HG03432 (cell line): ENCODE results near the gene HACD3.
A peak's percentile ranks its signal among the peaks of the same experiment; 100 is the strongest.

Experiments used
- ATAC-seq: cut with Tn5 transposase; IDR thresholded peaks from one replicate; pipeline ENCODE4 v1.9.1; 2021; ENCODE audit warnings: mild to moderate bottlenecking, moderate library complexity; ENCODE audit not compliant: unreplicated experiment

HACD3 gene

DNA sequence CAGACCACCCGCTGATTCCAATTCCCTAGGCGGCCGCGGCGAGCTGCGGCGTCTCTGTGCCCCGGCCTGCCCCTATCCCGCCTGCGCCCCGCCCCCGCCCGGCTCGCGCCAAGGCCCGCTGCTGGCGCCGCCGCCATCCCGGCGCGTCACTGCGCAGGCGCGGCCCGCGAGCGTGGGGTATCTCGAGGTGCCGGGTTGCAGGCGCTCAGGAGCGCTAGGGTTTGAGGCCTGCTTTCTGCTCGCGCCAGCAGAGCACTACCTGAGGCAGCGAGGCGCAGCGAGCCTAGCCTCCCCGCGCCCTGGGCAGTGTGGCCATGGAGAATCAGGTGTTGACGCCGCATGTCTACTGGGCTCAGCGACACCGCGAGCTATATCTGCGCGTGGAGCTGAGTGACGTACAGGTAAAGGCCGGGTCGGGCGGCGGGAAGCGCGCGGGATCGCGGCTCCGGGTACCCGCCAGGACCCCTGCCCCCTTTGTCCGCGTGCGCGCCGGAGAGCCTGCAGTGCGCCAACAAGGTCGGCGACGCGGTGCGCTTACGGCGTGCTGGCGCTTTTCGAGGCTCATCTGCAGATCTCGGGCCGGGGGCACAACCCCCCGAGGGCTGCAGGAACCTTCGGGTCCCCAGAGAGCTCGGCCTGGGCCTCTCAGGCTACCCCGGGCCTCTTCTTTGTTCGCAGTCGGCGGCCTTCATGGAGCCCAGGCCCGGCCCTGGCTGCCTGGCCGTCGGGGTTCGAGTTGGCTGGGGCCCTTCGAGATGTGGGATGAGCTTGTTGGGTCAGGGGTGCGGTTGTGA is at the start of gene HACD3:
TSS of gene HACD3 (plus strand) at position 146 of the 794 bp plus-strand sequence. CDS start at position 315, 169 bp downstream.
- peak; percentile 89 for ATAC-seq

DNA sequence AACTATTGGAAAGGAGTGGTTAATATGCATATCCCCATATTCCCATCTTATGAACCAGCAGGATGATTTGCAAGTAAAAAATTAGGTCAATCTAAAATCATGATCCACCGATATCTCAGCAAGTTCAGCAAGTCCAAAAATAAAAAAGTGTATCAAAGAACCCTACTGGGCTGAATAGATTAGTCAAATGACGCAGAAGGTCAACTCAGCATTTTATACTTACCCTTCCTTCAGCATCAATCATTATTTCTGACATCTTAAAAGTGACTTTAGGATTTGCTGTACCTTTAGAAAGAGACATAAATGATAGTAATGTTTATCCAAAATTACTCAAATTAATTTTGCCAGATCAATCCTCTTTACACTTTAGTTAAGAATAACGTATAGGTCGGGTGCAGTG is 45.4 kb upstream of the HACD3 start:
- no peak for ATAC-seq

DNA sequence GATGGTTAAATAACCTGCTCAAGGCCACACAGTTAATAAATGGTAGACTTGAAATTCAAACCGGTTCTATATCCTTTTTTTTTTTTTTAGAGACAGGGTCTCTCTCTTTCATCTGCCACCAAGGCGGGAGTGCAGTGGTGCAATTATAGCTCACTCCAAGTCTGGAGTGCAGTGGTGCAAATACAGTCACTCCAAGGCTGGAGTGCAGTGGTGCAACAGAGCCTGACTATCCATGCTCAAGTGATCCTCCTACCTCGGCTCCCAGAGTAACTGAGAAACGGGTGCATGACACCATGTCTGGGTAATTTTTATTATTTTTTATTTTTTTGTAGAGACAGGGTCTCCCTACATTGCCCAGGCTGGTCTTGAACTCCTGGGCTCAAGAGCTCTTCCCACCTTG is 36.2 kb upstream of the HACD3 start:
- ATAC-seq: no peak

GRCh38 chr15:65509321-65509720 is 20.9 kb upstream of the HACD3 start:
- ATAC-seq: no peak

GRCh38 chr15:65512189-65512588 is 18.1 kb upstream of the HACD3 start:
- no peak for ATAC-seq

GRCh38 chr15:65512807-65513416 is 17.4 kb upstream of the HACD3 start:
- ATAC-seq: no peak

DNA sequence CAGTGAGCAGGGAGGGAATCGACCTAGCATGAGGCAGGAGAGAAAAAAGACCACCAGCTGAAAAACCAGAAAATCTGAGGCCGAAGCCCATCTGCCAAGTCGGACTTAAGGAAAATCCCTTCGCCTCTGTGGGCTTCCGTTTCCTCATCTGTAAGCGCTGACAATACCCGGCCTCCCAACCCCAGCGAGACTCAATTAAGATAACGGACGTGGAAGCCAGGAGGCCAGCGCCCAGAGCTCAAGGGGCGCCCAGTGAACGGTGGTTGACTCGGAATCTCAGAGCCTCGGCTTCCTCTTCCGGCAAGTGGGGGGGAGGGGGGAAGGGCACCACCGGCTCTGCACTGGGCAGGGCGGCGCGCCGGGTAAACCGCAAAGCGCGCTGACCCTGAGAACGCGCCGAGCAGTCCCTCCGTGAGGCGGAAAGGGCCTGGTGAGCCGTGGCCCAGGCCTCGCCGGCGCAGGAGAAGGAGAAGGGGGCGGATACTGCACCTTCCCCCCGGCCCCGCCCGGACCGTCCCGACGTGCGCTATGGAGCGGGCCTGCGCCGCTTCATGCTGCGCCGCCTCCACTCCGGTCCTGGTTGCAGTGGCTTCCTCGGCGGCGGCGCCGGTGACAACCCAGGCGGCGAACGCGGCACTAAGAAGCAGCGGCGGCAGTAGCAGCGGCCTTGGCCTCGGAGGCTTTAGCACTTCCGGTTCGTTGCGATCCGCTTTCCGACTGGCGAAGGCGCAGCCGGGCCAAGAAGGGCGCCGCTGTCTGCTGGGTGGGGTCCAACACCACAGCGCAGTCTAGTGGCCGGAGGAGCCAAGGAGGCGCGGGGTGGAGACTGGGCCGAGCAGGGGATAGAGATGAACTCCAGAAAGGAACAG is 13.0 kb upstream of the HACD3 start, which contains the start of gene DPP8:
TSS of gene DPP8 (minus strand) at position 693 of the 869 bp plus-strand sequence. CDS start 5,136 bp downstream, outside the sequence.
- peak; percentile 94 for ATAC-seq

DNA sequence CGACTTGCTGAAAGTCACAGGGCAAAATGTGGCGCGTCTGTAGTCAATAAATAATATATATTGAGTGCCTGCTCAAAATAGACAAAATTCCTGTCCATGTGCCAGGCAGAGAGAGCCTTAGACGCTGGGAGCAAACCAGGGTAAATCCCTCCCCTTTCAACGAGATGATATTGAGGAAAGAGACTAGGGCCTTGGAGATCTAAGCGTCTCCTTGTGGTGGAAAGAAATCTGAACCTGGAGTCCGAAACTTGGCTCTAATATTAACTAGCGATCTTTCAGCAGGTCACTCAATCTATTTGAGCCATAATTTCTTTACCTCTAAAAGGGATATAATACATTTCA is 12.4 kb upstream of the HACD3 start:
- no peak for ATAC-seq

- ATAC-seq: no peak
These were observed 11.5 kb upstream of the HACD3 start for GRCh38 chr15:65518633-65519285.

DNA sequence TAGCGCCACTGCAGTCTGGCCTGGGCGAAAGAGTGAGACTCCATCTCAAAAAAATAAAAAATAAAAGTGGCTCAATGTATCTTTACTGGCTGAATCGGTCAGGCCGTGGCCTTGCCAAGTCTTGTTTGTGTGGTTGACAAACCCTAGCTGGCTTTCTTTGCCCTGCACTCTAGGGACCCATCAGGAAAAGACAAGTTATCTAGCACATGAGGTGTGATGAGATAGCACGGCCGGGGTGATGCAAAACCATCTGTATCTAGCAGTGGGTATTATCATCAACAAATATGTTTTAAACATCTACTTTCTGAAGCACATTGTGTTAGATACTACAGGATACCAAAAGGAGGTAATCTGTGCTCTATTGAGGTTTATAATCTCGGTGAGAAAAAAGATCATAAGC is 8.9 kb upstream of the HACD3 start:
- no peak for ATAC-seq

DNA sequence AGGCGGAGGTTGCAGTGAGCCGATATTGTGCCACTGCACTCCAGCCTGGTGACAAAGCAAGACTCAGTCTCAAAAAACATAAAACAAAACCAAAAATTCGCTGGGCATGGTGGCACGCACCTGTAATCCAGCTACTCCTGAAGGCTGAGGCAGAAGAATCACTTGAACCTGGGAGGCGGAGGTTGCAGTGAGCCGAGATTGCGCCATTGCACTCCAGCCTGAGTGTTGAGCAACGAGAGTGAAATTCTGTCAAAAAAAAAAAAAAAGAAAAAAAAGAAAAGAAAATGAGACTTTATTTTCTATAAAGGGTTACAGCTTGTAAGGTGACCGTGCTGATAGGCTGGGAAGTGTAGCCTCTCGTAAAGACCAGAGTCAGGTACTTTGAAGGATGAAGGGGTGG is 6.0 kb upstream of the HACD3 start:
- no peak for ATAC-seq

GRCh38 chr15:65525622-65526021 is 4.6 kb upstream of the HACD3 start:
- ATAC-seq: no peak

DNA sequence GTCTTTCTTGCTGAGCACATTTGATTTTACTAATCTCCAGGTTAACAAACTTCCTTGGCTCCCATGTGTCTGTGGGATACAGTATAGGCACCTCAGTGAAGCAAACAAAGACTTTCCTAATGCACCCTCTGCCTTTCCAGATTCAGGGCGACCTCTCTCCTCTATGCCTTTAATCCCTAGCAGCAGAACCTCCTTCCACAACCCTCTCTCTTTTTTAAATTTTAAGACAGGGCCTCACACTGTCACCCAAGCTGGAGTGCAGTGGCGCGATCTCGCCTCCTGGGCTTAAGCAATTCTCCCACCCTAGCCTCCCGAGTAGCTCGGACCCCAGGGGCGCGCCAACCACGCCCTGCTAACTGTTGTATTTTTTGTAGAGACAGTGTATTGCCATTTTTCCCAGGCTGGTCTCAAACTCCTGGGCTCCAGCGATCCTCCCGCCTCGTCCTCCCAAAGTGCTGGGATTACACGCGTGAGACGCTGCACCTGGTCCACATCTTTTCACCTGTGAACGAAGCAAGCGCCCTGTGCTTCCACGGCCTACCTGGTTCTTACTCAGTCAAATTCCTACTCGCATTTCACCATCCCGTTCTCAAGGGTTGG is 1.7 kb upstream of the HACD3 start:
- ATAC-seq: no peak

- no peak for ATAC-seq
These were observed 423 bp upstream of the HACD3 start for GRCh38 chr15:65529762-65530317.

DNA sequence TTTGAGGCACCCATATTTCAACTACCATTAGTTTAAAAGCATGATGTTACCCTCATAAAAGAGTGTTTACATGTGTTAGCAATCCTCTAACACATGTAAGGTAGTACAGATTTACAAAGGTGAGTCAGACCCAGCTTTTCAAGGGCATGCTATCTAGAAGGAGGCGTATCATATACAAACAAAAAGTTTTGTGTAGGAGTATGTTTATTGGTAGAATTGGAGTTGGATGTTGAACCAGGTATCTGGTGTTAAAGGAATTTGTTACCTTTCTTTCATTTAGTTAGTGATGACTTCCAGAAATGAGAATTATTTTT is 2.4 kb downstream of the HACD3 start:
- ATAC-seq: no peak

DNA sequence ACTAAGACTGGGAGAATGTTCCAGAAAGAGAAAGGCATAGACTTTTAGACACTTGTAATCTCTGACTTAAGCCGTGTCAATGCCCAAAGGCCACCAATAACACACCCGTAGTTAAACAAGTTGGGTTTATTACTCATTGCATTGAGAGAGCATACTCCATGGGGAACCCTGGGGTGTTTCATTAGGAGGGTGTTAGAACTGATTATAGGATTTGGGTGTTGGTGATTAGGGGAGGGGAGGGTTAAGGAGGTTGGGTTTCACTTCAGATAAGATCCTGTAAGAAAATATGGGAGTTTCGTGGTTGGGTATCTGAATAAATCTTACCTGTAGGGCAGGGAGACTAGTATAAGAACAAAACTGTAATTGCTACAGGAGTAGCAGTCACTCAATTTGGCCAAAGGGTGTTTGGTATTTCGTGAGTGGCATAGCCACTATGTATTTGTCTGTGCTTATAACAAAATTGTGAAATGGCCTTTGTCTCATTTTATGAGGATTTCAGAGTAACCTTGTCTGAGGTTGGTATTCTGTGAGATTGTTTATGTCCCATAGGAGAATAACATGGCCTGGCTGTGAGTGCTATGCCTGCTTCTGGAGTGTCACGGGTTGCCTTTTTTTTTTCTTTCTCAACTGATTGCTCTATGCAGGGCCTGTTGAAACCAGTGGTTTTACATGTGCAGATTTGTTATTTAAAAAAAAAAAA is 2.9 kb downstream of the HACD3 start:
- ATAC-seq: no peak

- no peak for ATAC-seq
These were observed 4.9 kb downstream of the HACD3 start for GRCh38 chr15:65535192-65535591.

DNA sequence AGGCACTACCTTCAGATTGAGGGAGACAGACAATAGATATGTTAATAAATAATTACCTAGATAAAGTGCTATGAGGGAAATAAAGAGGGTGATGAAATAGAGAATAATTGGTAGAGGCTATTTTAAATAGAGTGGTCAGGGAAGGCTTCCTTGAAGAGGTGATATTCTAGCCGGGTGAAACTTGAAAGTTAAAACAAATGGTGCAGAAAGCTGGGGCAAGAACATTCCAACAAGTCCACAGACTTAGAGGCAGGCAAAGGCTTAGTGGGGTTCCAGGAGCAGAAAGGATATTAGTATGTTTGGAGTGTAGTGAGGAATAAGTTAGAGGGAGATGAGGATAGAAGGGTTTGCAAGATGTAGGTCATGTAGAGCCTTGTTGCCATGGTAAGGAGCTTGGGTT is 10.1 kb downstream of the HACD3 start:
- ATAC-seq: no peak

DNA sequence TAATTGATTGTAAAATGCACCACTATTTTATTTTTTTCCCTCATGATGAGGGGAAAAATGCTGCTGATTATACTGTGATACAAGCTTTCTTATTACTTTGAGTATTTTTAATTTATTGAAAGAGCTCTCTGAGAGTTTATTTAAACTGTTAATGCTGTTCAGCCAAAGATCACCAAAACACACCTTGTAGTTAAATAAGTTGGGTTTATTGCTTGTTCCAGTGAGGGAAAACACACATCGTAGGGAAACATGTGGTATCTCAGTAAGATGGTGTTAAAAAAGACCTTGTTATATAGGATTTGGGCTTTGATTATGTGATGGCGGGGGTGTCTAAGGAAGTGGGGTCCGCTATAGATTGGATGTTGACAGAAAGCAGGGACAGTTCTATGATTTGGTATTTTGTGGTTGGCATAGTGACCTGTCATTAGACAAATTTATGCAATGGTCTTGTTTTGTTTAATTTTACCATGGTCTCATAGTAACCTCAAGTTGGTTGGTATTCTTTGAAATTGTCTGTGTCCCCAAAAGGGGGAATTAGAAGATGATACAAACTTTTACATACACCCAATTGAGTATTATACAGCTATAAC is 11.1 kb downstream of the HACD3 start:
- ATAC-seq: no peak

DNA sequence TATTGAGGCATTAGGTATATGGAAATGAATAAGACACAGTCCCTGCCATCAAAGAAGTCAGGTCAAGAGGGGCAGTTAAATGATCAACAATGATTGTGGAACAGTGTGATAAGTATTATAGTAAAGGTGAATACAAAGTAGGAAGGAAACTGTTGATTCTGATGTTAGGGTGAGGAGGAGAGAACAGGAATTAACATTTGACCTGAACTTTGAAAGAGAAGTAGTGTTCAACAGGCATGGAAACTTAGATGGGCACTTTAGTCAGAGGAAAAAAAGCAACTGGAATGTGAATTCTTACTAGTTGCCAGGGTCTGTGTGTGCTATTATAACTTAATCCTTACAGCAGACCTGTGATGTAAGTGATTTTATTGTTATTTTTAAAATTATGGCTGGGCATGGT is 17.6 kb downstream of the HACD3 start:
- no peak for ATAC-seq
